Embryonic facial prominence (tissue), 1 donor: ENCODE results near the gene MAP3K19.
"Not testable (repeated sequence)": the region's sequence is repeated elsewhere in the genome, so short reads cannot be mapped to it uniquely, and the experiment has no call there.

ENCODE experiments used
- DNase-seq: peaks from one replicate; pipeline ENCODE4 v3.0.0-alpha.2; 2016; ENCODE audit errors: extremely low spot score

The MAP3K19 gene, protein sequence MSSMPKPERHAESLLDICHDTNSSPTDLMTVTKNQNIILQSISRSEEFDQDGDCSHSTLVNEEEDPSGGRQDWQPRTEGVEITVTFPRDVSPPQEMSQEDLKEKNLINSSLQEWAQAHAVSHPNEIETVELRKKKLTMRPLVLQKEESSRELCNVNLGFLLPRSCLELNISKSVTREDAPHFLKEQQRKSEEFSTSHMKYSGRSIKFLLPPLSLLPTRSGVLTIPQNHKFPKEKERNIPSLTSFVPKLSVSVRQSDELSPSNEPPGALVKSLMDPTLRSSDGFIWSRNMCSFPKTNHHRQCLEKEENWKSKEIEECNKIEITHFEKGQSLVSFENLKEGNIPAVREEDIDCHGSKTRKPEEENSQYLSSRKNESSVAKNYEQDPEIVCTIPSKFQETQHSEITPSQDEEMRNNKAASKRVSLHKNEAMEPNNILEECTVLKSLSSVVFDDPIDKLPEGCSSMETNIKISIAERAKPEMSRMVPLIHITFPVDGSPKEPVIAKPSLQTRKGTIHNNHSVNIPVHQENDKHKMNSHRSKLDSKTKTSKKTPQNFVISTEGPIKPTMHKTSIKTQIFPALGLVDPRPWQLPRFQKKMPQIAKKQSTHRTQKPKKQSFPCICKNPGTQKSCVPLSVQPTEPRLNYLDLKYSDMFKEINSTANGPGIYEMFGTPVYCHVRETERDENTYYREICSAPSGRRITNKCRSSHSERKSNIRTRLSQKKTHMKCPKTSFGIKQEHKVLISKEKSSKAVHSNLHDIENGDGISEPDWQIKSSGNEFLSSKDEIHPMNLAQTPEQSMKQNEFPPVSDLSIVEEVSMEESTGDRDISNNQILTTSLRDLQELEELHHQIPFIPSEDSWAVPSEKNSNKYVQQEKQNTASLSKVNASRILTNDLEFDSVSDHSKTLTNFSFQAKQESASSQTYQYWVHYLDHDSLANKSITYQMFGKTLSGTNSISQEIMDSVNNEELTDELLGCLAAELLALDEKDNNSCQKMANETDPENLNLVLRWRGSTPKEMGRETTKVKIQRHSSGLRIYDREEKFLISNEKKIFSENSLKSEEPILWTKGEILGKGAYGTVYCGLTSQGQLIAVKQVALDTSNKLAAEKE (N-terminal part only)

DNA sequence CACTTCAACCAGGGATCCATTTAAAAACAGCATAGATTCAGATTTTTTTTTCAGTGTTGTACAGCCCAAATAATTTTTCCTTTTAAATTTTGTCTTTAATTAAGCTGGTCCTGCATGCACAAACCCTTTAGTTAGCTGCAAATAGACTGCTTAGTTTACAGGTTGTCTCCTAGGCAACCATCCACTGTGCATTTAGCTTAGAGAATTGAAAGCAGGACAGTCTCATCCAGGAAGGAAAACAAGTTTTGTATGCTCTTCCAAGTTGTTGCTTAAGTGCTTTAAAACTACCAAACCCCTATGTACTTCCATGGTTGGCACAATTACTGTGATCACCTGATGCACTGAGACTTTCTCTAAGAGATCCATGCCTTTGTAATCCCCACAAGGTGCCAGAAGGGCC lies at the start of gene MAP3K19:
Gene MAP3K19, minus strand, starts transcription at position 148 of the 400 bp plus-strand sequence. CDS start 22,800 bp downstream, outside the sequence.
- no peak for DNase-seq

DNA sequence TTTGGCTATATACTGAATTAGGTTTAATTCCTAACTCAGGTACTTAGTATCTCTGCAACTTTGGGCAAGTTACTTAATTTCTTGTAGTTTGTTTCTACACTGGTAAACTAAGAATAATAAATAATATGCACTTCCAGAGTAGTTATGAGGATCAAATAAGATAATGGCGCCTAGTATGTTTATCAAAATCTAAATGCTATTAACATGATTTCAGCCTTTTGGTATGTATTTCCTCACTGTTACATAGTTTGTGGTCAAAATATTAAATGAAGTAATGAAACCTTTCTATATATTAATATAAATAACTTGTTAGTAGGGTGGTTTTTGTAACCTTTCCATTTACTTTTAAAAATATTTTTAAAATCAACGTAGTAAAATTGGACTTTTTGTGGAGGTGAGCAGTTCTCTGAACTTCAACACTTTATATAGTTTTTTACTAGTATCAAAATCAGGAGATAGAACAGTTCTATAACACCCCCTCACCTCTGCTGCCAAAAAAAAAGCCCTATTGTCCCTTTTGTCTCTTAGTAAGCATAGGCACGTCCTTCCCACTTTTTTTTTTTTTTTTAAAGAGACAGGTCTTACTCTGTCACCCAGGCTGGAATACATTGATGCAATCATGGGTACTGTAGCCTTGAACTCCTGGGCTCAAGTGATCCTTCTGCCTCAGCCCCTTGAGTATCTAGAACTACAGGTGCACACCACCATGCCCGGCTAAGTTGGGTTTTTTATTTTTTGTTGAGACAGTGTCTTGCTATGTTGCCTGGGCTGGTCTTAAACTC lies 49.6 kb upstream of the MAP3K19 start:
- no peak for DNase-seq

DNA sequence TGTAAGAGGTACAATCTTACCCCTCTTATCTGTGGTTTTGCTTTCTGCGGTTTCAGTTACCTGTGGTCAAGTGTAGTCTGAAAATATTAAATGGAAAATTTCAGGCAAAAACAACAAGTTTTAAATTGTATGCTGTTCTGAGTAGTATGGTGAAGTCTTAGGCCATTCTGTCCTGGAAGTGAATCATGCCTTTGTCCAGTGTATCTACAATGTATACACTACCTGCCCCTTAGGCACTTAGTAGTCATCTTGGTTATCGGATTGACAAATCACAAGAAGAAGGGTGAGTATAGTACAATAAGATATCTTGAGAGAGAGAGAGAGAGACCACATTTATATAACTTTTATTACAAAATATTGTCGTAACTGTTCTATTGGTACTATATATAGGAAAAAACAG lies 48.3 kb upstream of the MAP3K19 start:
- no peak for DNase-seq

DNA sequence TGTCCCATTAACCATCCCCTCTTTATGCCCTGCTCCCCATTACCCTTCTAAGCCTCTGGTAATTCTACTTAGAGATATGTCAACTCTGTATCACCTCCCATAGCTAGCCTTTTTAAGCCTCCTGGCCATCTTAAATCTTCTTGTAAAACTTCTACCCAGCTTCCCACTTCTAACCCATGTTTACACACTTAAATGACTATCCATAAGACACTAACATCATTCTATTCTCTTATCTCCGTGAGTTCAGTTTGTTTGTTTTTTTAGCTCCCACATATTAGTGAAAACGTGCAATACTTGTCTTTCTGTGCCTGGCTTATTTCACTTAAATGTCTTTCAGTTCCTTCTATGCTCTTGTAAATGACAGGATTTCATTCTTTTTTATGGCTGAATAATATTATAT lies 47.3 kb upstream of the MAP3K19 start:
- DNase-seq, result no peak

DNA sequence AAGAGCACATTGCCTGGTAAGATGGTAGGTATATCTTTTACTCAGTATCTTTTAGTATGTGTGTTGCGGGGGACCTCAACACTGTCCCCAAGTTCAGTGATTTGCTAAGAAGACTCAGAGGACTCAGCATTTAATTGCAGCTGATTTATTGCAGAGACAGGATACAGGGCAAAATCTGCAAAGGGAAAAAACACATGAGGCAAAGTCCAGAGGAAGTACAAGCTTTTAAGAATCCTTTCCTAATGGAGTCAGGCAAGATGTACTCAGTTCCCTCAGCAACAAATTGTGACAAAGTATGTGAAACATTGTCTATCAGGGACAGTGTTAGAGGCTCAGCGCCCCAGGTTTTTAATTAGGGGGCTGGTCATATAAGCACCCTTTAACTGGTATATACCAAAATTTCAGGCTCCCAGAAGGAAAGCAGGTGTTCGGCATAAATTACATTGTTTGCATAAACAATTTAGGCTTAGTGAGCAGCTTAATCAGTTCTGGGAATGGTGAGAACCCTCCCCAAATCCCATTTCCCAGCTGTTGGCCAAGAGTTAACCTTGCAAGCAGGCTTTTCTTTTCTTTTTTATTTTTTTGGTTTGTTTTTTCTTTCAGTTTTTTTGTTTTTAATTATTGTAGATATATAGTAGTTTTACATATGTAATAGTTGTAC lies 46.6 kb upstream of the MAP3K19 start:
- no peak for DNase-seq

DNA sequence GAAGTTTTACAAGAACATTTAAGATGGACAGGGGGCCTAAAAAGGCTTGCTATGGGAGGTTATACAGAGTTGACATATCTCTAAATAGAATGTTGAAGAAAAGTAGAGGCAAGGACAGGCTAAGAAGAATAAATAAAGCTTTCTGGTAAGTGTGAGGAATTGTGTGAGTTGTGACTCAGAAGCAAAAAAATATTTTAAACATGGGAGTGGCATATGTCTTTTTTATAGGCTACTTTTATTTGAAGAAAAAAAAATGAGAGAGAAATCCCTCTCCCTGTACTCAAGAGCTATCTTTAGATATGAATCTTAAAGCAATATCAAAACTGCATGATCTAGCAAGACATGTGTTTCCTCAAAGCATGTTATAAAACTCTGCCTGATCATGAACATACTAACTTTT lies 45.9 kb upstream of the MAP3K19 start:
- no peak for DNase-seq

DNA sequence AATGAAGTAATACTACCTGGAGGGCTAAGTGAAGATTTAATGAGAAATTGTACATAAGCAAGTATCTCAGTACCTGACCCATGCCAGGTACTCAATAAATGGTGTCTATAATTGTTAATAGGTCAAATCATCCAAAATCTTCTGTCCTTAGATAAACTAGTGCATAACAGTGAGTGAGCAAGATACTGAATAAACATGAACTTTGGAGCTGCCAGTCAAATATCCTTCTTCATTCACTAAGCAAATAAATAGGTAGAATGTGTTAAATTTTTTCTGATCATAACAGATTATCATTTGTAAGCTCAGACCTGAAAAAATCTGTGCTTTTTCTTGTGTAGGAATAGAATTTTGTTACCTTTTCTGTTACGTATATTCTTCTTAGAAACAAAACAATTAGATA lies 44.4 kb upstream of the MAP3K19 start:
- no peak for DNase-seq

DNA sequence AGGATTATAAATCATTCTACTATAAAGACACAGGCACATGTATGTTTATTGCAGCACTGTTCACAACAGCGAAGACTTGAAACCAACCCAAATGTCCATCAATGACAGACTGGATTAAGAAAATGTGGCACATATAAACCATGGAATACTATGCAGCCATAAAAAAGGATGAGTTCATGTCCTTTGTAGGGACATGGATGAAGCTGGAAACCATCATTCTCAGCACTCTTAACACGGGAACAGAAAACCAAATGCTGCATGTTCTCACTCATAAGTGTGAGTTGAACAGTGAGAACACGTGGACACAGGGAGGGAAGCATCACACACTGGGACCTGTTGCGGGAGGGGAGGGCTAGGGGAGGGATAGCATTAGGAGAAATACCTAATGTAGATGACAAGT lies 42.4 kb upstream of the MAP3K19 start:
- DNase-seq, result not testable (repeated sequence)

DNA sequence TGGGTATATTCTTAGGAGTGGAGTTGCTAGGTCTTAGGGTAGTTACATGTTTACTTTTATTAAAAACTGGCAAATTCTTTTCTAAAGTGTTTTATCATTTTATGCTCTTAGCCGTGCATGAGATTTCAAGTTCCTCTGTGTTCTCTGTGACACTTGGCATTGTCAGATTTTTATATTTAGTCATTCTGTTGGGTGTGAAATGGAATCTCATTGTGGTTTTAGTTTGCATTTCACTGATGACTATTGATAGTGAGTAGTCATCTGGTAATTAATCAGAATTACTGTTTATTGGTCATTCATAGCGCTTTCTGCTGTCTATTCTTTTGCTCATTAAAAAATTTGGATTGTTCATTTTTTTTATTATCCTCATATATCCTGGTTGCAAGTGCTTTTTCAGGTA lies 39.0 kb upstream of the MAP3K19 start:
- DNase-seq, result no peak

DNA sequence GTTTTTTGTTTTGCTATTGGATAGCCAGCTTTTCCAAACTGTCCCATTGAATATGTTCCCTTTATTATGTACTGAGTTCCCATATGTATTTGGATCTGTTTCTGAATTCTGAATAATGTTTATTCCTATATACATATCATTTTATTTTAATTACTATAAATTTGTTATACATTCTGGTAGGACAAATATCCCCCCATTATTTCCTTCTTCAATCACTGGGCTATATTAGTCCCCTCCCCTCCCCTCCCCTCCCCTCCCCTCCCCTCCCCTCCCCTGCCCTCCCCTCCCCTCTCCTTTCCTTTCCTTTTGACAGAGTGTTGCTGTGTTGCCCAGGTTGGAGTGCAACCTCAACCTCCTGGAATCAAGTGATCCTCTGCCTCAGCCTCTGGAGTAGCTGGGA lies 31.2 kb upstream of the MAP3K19 start:
- DNase-seq, result no peak

DNA sequence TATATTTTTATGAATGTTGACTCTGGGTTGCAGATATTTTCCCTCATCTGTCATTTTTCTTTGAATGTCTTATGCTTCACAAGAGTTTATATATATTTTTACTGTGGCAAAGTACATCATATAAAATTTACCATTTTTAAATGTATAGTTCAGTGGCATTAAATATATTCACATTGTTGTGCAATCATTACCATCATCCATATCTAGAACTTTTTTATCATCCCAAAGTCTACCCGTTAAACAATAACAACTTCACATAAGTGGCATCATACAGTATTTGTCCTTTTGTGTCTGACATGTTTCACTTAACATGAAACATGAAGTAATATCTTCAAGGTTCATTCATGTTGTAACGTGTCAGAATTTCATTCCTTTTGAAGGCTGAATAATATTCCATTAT lies 29.3 kb upstream of the MAP3K19 start:
- DNase-seq, result no peak

DNA sequence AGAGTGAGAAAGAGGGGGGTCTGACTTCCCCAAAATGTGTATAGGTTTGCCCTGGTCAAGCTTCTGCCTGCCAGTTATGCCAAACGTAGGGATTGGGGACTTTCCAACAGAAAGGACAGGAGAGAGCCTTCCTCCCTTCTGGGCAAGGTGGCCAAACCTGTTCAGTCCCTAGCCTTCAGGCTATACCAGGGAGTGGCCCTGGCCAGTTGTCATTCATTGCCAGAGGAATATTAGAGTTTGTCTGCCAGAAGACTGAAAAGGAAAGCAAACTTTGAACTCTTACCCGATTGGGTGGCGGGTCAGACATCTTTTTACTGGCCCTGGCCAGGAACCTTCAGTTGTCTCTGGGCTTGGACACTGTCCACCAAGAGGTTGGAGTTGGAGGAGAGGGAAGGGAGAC lies 27.0 kb upstream of the MAP3K19 start:
- DNase-seq, result no peak

DNA sequence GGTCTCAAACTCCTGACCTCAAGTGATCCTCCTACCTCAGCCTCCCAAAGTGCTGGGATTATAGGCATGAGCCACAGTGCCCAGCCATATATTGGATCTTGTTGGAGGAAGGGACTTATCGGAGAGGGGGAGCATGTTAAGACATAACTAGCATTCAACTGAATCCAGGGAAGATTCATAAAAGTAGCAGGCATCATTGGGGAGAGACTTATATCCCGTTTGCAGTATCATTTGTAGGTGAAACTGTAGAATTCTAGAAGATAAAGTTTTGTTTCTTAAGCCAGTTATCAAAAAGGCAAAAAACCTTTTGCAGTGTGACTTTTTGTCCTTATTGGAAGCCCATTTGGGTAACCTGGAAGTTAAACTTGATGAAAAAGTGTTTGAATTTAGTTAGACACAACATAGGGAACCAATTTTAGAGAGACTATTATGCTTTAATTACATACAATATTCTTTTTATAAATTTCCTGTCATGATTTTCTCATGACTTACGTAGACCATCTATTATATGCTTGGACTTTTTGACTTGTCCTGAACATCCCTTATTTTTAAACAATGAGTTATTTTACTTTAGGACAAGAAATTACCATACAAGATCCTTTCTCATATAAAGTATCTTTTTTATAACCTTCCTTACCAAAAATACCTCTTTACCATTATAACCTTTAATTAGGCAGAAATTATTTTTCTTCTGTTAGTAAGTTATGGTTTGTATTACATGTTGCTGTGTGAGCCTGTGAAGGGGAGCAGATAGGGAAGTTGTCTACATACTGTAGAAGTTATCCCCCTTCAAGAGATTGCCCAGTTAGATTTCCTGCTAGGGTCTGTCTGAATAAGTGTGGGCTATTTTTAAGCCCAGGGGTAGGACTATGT lies 25.1 kb upstream of the MAP3K19 start:
- DNase-seq, result no peak

DNA sequence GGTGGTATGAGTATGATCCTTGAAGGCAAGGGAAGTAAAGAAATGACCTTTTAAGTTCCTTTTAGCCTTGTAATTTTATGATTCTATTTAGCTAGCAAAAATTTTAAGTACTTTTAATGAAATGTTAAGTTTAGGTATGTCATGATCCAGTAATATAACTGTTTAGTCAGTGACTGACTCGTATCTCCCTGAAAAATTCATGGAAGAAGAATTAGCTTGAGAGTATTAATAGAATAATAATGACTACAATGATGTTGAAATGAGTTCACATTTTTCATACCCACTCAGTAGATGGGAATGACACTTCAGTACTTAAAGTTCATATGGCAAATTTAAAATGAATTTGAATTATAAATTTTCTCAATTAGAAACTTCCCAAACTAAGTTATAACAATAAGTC lies 19.5 kb upstream of the MAP3K19 start:
- no peak for DNase-seq

DNA sequence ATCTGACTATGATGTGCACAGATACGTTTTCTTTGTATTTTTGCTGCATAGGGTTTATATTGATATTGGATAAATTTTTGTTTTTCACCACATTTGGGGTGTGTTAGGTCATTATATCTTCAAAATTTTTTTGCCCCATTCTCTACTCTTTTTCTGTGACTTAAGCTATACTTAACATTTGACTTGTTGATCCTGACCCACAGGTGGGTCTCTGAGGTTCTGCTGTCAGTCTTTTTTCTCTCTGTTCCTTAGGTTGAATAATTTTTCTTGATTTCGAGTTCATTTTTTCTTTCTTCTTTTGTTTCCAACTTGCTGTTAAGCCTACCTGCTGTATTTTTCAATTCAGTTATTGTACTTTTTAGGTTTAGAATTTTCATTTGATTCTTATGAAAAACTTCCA lies 16.9 kb upstream of the MAP3K19 start:
- DNase-seq, result no peak

DNA sequence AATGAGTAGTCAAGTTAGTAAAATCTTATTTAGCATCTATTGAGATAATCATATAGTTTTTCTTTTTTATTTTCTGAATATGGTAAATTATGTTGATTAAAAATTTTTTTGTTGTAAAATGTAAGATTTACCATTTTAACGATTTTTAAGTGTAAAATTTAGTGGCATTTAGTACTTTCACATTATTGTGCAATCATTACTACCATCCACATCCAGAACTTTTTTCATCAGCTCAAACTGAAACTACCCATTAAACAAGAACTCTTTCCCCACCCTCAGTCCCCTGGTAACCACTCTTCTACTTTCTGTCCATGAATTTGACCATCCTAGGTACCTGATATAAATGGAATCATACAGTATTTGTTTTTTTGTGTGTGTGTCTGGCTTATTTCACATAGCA lies 16.0 kb upstream of the MAP3K19 start:
- no peak for DNase-seq

DNA sequence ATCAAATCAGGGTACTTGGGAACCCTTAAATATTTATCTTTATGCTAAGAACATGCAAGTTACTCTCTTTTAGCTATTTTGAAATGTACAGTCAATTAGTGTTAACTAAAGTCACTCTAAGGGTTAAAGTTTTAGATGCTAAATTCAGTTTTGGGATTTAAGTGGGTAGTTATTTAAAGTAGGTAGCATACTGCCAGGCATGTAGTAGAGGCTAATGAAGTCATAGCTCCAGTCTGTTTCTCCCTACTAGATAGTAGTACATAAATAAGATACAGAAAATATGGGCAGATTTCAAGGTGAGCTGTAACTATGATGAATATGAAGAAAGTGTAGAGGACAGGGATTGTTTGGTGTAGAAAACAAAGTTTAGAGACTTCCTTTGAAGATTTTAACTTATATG lies 12.3 kb upstream of the MAP3K19 start:
- DNase-seq, result no peak

DNA sequence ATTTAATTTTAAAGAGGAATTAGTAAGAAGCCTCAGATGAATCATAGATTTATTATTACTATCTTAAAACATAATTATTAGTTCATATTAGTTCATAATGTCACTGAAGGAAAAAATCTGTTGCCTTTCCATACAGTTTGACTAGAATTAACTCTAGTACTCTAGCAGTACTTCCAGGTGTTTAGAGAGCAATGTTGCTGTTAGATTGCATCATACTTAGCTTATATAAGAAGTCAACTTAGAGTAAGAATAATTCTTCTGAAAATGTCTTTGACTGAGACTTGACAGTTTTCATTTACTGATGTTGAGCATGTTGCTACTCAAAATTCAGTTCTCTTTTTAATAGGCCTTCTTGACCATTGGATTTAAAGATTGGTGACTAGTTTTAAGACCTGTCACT lies 9.5 kb upstream of the MAP3K19 start:
- no peak for DNase-seq

DNA sequence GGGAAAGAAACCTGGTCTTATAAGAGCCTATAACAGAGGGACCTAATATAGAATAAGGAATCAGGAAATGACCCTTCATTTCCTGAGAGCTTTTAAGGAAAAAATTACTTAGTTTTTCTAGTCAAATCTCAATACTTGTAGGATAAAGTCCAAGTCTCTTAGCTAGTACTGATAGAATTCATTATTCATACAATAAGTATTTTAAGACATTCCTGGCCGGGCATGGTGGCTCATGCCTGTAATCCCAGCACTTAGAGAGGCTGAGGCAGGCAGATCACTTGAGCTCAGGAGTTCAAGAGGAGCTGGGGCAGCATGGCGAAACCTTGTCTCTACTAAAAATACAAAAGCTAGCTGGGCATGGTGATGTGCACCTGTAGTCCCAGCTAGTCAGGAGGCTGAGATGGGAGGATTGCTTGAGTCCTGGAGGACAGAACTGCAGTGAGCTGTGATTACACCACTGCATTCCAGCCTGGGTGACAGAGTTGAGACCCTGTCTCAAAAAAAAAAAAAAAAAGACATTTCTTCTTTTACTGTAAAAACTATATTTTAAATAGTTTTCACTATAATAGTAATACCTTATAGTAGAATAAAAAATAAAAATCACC lies 8.0 kb upstream of the MAP3K19 start:
- DNase-seq, result no peak

DNA sequence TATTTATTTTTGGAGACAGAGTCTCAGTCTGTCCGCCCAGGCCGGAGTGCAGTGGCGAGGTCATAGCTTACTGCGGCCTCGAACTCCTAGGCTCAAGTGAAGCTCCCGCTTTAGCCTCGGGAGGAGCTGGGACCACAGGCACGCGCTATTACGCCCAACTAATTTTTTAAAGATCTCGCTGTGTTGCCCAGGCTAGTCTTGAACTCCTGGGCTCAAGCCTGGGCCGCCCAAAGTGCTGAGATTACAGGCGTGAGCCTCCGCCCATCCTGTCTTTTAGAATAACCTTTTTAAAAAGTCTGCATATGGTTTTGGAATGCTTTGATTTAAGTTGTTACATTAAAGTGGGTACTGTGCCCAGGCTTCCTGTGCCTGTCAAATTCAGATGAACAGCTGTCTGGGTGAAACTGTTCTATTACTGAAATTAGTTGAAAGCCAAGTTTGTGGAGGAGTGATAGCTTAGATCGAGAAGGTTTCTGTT lies 5.8 kb upstream of the MAP3K19 start:
- no peak for DNase-seq
